Ovary (tissue), 3 donors: ENCODE measurements around the gene ETV6.

Source experiments
- EP300 ChIP-seq: sonication (generic); formaldehyde crosslinking; IDR thresholded peaks from one replicate; pipeline ENCODE4 v1.6.1; 2017; ENCODE audit warnings: antibody characterized with exemption
- TF ChIP-seq, protein P1 (sequence below), 3 donors: fragments of 450-650 bp in 2 of 3; fragments of 200-600 bp in 1 of 3; IDR thresholded peaks; one replicate each; pipeline versions ENCODE4 v1.5.1 to v1.8.0; 2016 to 2022; ENCODE audit warnings: antibody characterized with exemption in 3 of 3, mild to moderate bottlenecking in 1 of 3
- donor health status: DM: no; HTN: no; CAD: no.

GRCh38 chr12:11801643-11802042 lies 152.2 kb downstream of the ETV6 start:
- TF ChIP-seq, protein P1, sequence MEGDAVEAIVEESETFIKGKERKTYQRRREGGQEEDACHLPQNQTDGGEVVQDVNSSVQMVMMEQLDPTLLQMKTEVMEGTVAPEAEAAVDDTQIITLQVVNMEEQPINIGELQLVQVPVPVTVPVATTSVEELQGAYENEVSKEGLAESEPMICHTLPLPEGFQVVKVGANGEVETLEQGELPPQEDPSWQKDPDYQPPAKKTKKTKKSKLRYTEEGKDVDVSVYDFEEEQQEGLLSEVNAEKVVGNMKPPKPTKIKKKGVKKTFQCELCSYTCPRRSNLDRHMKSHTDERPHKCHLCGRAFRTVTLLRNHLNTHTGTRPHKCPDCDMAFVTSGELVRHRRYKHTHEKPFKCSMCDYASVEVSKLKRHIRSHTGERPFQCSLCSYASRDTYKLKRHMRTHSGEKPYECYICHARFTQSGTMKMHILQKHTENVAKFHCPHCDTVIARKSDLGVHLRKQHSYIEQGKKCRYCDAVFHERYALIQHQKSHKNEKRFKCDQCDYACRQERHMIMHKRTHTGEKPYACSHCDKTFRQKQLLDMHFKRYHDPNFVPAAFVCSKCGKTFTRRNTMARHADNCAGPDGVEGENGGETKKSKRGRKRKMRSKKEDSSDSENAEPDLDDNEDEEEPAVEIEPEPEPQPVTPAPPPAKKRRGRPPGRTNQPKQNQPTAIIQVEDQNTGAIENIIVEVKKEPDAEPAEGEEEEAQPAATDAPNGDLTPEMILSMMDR (IDR thresholded peaks at IDR 0.05): no peak
- no peak for TF ChIP-seq EP300
